Hematopoietic multipotent progenitor cell treated with erythropoietin and hydrocortisone succinate and interleukin-3 and kit ligand, for 6 days (in vitro differentiated cells): ENCODE data around the gene FAM124B.
"Not testable (repeated sequence)": the region's sequence is repeated elsewhere in the genome, so short reads cannot be mapped to it uniquely, and the experiment has no call there.

Source experiments
- DNase-seq: peaks from one replicate; pipeline ENCODE4 v3.0.0-alpha.2; 2015

Gene FAM124B

GRCh38 chr2:224412141-224413015 is 10.5 kb upstream of the FAM124B start:
- DNase-seq, result no peak

- no peak for DNase-seq
Observed at GRCh38 chr2:224410946-224411561, 9.1 kb upstream of the FAM124B start.

GRCh38 chr2:224408676-224409075 is 6.8 kb upstream of the FAM124B start:
- no peak for DNase-seq

GRCh38 chr2:224407241-224407701 is 5.4 kb upstream of the FAM124B start:
- no peak for DNase-seq

- DNase-seq, result no peak
Observed at GRCh38 chr2:224405841-224406370, 4.0 kb upstream of the FAM124B start.

GRCh38 chr2:224405412-224405811 is 3.5 kb upstream of the FAM124B start:
- DNase-seq, result peak; percentile 42

- no peak for DNase-seq
Observed at GRCh38 chr2:224404796-224405195, 2.9 kb upstream of the FAM124B start.

- no peak for DNase-seq
Observed at GRCh38 chr2:224403657-224404056, 1.8 kb upstream of the FAM124B start.

GRCh38 chr2:224400886-224401632 is 848 bp downstream of the FAM124B start:
- DNase-seq, result peak; percentile 77

GRCh38 chr2:224400174-224400810 is 1.6 kb downstream of the FAM124B start:
- no peak for DNase-seq

GRCh38 chr2:224398289-224398688 is 3.6 kb downstream of the FAM124B start:
- no peak for DNase-seq

- DNase-seq, result not testable (repeated sequence)
Observed at GRCh38 chr2:224397100-224397499, 4.8 kb downstream of the FAM124B start.

- no peak for DNase-seq
Observed at GRCh38 chr2:224395620-224396390, 6.1 kb downstream of the FAM124B start.

GRCh38 chr2:224393157-224393872 is 8.6 kb downstream of the FAM124B start:
- DNase-seq, result peak; percentile 91

GRCh38 chr2:224392545-224392944 is 9.4 kb downstream of the FAM124B start:
- DNase-seq, result peak; percentile 83

- DNase-seq, result no peak
Observed at GRCh38 chr2:224389317-224389716, 12.6 kb downstream of the FAM124B start.

GRCh38 chr2:224386876-224387275 is 15.0 kb downstream of the FAM124B start:
- no peak for DNase-seq

GRCh38 chr2:224382973-224383555 is 18.8 kb downstream of the FAM124B start:
- DNase-seq, result no peak

- not testable (repeated sequence) for DNase-seq
Observed at GRCh38 chr2:224382280-224382647, 19.6 kb downstream of the FAM124B start.

- peak; percentile 60 for DNase-seq
Observed at GRCh38 chr2:224381521-224382279, 20.2 kb downstream of the FAM124B start.
